ENCODE results near the gene ODAD2. TPM values are rescaled to one million over a fixed set of nuclear protein-coding genes. Genes with fewer than 3 reads are reported as not detected.

Gene ODAD2
- total and polyA plus RNA-seq, 2 donors (not counting 3 experiments of a cell fraction or from before 2014, with no cell fraction given) = 1.1 to 4.4 TPM

DNA sequence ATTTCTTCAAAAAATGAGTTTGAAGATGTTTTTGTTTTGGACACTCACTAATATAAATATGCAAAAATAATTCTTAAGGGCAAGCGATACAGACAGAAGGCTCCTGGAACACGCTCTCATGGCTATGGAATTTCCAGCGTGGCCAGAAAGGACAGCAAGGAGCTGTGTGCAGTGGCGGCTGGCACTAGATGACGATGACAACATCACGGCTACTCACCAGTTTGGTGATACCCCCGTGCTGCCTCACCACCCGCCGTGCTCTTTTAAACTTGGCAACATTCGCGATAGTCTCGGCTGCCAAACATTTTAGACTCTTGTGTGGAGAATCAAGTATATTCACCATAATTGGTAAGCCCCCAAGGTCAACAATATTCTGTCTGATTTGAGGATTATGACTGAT lies 54.9 kb downstream of the ODAD2 start:
- H3K79me2 ChIP-seq (ENCODE audit: control insufficient read depth, insufficient read depth, low read length) = no peaks in the 10 kb centered on the region
- H3K36me3 ChIP-seq (ENCODE audit: control insufficient read depth in 2 of 2, extremely low read depth in 1 of 2, insufficient read depth in 2 of 2, low read length in 2 of 2) = no peaks in the 10 kb centered on the region
- H3K4me2 ChIP-seq (ENCODE audit: insufficient read depth, low read length) = no peak overlapping the region
- no peak overlapping the region for H2AFZ ChIP-seq (ENCODE audit: low read depth, low read length)
- FAIRE-seq (no peak), DNase-seq (ENCODE audit: low read depth, low spot score) (no peak)
- ChIA-PET POLR2A (no interaction called here), CTCF (no interaction called here)
- H3K4me1 ChIP-seq (ENCODE audit: control insufficient read depth, extremely low read depth, insufficient read depth, low read length) = no peaks in the 10 kb centered on the region
- no peak overlapping the region for H3K27ac ChIP-seq (ENCODE audit: insufficient read depth, low read depth, low read length)
- H4K20me1 ChIP-seq (replicated peaks; ENCODE audit: control insufficient read depth, extremely low read depth, insufficient read depth, low read length) = no peaks in the 10 kb centered on the region
- BruUV-seq (replicated peaks) = no TSS peak
- no peaks in the 10 kb centered on the region for H3K9me1 ChIP-seq (replicated peaks; ENCODE audit: control insufficient read depth, extremely low read depth, insufficient read depth, low read length)
- dilution Hi-C loops (cut with MboI; ENCODE audit: extremely low pct_ligation_motif_present, low sequenced_read_pairs) = no loop called here
- no peak overlapping the region for H3K9ac ChIP-seq (replicated peaks; ENCODE audit: extremely low read depth, insufficient read depth, low read length)
- no peak overlapping the region for H3K4me3 ChIP-seq (replicated peaks in 1 of 3; ENCODE audit: insufficient read depth in 1 of 3, low read depth in 1 of 3, low read length in 3 of 3)
- no peaks in the 10 kb centered on the region for H3K27me3 ChIP-seq (ENCODE audit: control insufficient read depth in 2 of 2, insufficient read depth in 2 of 2, low read length in 2 of 2)
- intact Hi-C loops (cut with micrococcal nuclease) = no loop called here
- TF ChIP-seq POLR2AphosphoS5 (IDR thresholded peaks at IDR 0.05; ENCODE audit: insufficient read depth, low read depth, low read length) (no peak), FOS (IDR thresholded peaks at IDR 0.05; ENCODE audit: borderline replicate concordance, insufficient read depth, low read length) (no peak), GATA2 (IDR thresholded peaks at IDR 0.05; ENCODE audit: insufficient read depth, insufficient read length, low read depth, low read length) (no peak)
- TF ChIP-seq, protein P1, sequence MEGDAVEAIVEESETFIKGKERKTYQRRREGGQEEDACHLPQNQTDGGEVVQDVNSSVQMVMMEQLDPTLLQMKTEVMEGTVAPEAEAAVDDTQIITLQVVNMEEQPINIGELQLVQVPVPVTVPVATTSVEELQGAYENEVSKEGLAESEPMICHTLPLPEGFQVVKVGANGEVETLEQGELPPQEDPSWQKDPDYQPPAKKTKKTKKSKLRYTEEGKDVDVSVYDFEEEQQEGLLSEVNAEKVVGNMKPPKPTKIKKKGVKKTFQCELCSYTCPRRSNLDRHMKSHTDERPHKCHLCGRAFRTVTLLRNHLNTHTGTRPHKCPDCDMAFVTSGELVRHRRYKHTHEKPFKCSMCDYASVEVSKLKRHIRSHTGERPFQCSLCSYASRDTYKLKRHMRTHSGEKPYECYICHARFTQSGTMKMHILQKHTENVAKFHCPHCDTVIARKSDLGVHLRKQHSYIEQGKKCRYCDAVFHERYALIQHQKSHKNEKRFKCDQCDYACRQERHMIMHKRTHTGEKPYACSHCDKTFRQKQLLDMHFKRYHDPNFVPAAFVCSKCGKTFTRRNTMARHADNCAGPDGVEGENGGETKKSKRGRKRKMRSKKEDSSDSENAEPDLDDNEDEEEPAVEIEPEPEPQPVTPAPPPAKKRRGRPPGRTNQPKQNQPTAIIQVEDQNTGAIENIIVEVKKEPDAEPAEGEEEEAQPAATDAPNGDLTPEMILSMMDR (IDR thresholded peaks at IDR 0.05; ENCODE audit: extremely low read depth in 1 of 2, insufficient read depth in 1 of 2, low read depth in 1 of 2, low read length in 2 of 2) = no peak
- no peaks in the 10 kb centered on the region for H3K9me3 ChIP-seq (replicated peaks; ENCODE audit: control insufficient read depth, insufficient read depth, low read length)

DNA sequence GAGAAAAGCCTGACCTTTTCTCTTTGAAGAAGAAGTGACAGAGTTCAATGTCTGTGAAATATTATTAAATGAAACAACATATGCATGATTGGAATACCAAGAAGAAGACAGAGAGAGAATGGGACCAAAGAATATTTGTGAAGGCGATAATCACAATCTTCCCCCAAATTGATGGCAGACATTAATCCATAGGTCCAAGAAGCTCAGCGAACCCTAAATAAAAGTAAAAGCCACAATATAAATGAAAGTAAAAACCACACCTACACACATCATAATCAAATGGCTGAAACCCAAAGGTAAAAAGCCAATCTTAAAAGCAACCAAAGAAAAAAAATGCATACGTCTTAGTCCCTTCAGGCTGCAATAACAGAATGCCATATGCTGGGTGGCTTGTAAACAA lies 84.0 kb downstream of the ODAD2 start:
- H3K9me3 ChIP-seq (replicated peaks; ENCODE audit: control insufficient read depth, insufficient read depth, low read length) = no peaks in the 10 kb centered on the region
- no peaks in the 10 kb centered on the region for H3K36me3 ChIP-seq (ENCODE audit: control insufficient read depth in 2 of 2, extremely low read depth in 1 of 2, insufficient read depth in 2 of 2, low read length in 2 of 2)
- no peak overlapping the region for H3K9ac ChIP-seq (replicated peaks; ENCODE audit: extremely low read depth, insufficient read depth, low read length)
- H3K27me3 ChIP-seq (ENCODE audit: control insufficient read depth in 2 of 2, insufficient read depth in 2 of 2, low read length in 2 of 2) = no peaks in the 10 kb centered on the region
- CTCF ChIA-PET = interaction anchor here (0.7 kb wide), 1 partner anchor 265 kb away, joined by 4 read pairs; no protein-coding TSS in a partner anchor
- H3K79me2 ChIP-seq (ENCODE audit: control insufficient read depth, insufficient read depth, low read length) = no peaks in the 10 kb centered on the region
- BruUV-seq (replicated peaks) = no TSS peak
- no peak overlapping the region for H3K4me2 ChIP-seq (ENCODE audit: insufficient read depth, low read length)
- POLR2A ChIA-PET = no interaction called here
- intact Hi-C loops (cut with micrococcal nuclease) = no loop called here
- no peak overlapping the region for H2AFZ ChIP-seq (ENCODE audit: low read depth, low read length)
- H3K4me1 ChIP-seq (ENCODE audit: control insufficient read depth, extremely low read depth, insufficient read depth, low read length) = no peaks in the 10 kb centered on the region
- H3K4me3 ChIP-seq (replicated peaks in 1 of 3; ENCODE audit: insufficient read depth in 1 of 3, low read depth in 1 of 3, low read length in 3 of 3) = no peak overlapping the region
- no peaks in the 10 kb centered on the region for H3K9me1 ChIP-seq (replicated peaks; ENCODE audit: control insufficient read depth, extremely low read depth, insufficient read depth, low read length)
- dilution Hi-C loops (cut with MboI; ENCODE audit: extremely low pct_ligation_motif_present, low sequenced_read_pairs) = no loop called here
- H3K27ac ChIP-seq (ENCODE audit: insufficient read depth, low read depth, low read length) = no peak overlapping the region
- FAIRE-seq (no peak), DNase-seq (ENCODE audit: low read depth, low spot score) (no peak)
- H4K20me1 ChIP-seq (replicated peaks; ENCODE audit: control insufficient read depth, extremely low read depth, insufficient read depth, low read length) = no peaks in the 10 kb centered on the region
- TF ChIP-seq, protein P2, sequence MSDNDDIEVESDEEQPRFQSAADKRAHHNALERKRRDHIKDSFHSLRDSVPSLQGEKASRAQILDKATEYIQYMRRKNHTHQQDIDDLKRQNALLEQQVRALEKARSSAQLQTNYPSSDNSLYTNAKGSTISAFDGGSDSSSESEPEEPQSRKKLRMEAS (IDR thresholded peaks at IDR 0.05; ENCODE audit: insufficient read depth, insufficient read length) = no peak
- TF ChIP-seq POLR2AphosphoS5 (IDR thresholded peaks at IDR 0.05; ENCODE audit: insufficient read depth, low read depth, low read length) (no peak), GATA2 (IDR thresholded peaks at IDR 0.05; ENCODE audit: insufficient read depth, insufficient read length, low read depth, low read length) (no peak), JUN (IDR thresholded peaks at IDR 0.05; ENCODE audit: borderline replicate concordance, insufficient read depth, insufficient read length, low read depth) (no peak), MYC (IDR thresholded peaks at IDR 0.05; ENCODE audit: low read depth, low read length) (no peak)
- TF ChIP-seq, protein P1 (IDR thresholded peaks at IDR 0.05; ENCODE audit: extremely low read depth in 1 of 2, insufficient read depth in 1 of 2, low read depth in 1 of 2, low read length in 2 of 2) = no peak
